ENCODE results near the gene ASB13.

The ASB13 gene

GRCh38 chr10:5611899-5612680 is 54.3 kb downstream of the ASB13 start:
- DNase-seq (ENCODE audit: low read depth, low spot score) = no peak
- no peak for TF ChIP-seq CTCF (IDR thresholded peaks at IDR 0.05; ENCODE audit: low read depth, low read length)
- in situ Hi-C loops (cut with HindIII; ENCODE audit: low sequenced_read_pairs) = no loop called here

DNA sequence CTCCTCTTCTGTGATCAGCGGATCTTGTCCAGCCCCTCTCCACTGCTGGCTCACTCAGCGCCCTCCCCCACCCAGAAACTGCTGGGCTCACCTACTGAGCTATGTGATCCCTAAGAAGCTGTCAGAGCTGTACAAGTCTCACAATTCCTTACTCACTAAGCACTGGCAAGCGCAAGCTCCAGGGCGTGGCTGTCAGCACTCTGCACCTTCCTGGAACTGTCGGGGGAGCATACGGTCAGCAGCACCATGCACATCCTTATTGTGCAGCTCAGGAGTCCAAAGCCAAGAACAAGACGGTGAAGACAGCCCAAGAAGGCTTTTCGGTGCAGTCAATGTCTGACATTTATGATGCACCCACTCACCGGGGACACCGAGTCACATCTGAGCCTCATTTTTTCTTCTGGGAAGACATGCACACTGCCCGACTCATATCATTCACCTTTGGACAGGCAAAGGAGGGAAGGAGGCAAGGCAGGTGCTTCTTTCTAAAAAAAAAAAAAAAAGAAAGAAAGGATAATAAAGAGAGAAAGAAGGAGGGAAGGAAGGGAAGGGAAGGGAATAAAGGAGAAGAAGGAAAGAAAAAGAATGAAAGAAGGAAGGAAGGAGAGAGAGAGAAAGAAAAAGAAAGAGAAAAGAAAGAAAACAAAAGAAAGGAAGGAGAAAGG is 56.3 kb downstream of the ASB13 start:
- H3K4me3 ChIP-seq (ENCODE audit: low read depth, low read length) = no peak overlapping the region
- TF ChIP-seq CTCF (IDR thresholded peaks at IDR 0.05; ENCODE audit: low read depth, low read length) = no peak
- no peak for DNase-seq (ENCODE audit: low read depth, low spot score)
- in situ Hi-C loops (cut with HindIII; ENCODE audit: low sequenced_read_pairs) = no loop called here

More at GRCh38 chr10:5611899-5612680, 54.3 kb downstream of the ASB13 start:
- H3K4me3 ChIP-seq (ENCODE audit: low read depth, low read length) = no peak overlapping the region

GRCh38 chr10:5608608-5609220 is 57.7 kb downstream of the ASB13 start:
- H3K4me3 ChIP-seq (ENCODE audit: low read depth, low read length) = no peak overlapping the region
- TF ChIP-seq CTCF (IDR thresholded peaks at IDR 0.05; ENCODE audit: low read depth, low read length) = no peak
- in situ Hi-C loops (cut with HindIII; ENCODE audit: low sequenced_read_pairs) = no loop called here
- no peak for DNase-seq (ENCODE audit: low read depth, low spot score)

GRCh38 chr10:5607594-5607993 is 58.8 kb downstream of the ASB13 start:
- in situ Hi-C loops (cut with HindIII; ENCODE audit: low sequenced_read_pairs) = no loop called here
- DNase-seq (ENCODE audit: low read depth, low spot score) = no peak
- H3K4me3 ChIP-seq (ENCODE audit: low read depth, low read length) = no peak overlapping the region
- TF ChIP-seq CTCF (IDR thresholded peaks at IDR 0.05; ENCODE audit: low read depth, low read length) = no peak

DNA sequence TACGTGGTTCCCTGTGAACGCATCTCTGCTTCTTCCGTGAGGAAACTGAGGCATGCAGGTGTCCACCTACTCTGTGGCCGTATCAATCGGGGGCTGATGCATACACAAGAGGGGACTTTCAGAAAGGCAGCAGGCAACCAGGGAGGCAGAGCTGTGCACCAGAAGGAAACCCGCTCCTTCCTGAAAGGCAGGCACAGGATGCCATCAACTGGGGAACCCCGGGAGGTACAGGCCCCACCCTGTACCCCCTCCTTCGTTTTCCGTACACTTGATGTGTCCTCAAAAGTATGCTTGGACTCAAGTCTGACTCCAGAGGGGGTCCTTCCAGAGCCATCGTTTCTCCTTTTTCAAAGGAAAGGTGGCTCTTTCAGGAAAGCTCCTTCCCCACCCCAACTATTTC is 59.5 kb downstream of the ASB13 start:
- H3K4me3 ChIP-seq (ENCODE audit: low read depth, low read length) = no peak overlapping the region
- in situ Hi-C loops (cut with HindIII; ENCODE audit: low sequenced_read_pairs) = no loop called here
- no peak for TF ChIP-seq CTCF (IDR thresholded peaks at IDR 0.05; ENCODE audit: low read depth, low read length)
- DNase-seq (ENCODE audit: low read depth, low spot score) = no peak

- in situ Hi-C loops (cut with HindIII; ENCODE audit: low sequenced_read_pairs) = no loop called here
- no peak overlapping the region for H3K4me3 ChIP-seq (ENCODE audit: low read depth, low read length)
- TF ChIP-seq CTCF (IDR thresholded peaks at IDR 0.05; ENCODE audit: low read depth, low read length) = no peak
- no peak for DNase-seq (ENCODE audit: low read depth, low spot score)
These were observed 60.1 kb downstream of the ASB13 start for GRCh38 chr10:5606321-5606720.
